Measurements from ENCODE around the gene ZNF385B. TPM values are rescaled to one million over a fixed set of nuclear protein-coding genes. Genes with fewer than 3 reads are reported as not detected.

ZNF385B gene
- total and polyA plus RNA-seq, 9 of the 15 experiments (the other 6 are each of a cell fraction or from before 2014, with no cell fraction given), result 0.50 TPM; not detected in 8

DNA sequence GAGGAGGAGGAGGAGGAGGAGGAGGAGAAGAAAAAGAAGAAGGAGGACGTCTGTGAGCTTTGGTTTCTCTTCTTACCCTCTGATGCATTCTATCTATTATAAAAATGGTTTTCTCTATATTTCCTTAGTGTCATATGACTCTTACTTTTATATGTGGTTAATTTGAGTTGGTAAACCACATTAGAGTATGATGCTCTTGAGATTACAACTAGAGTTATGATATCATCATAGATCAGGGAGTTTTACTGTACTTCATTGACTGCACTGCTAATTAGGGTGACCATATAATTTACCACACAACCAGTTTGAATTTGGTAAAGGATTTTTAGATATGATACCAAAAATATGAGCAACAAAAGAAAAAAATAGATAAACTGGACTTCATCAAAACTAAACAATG lies 166.4 kb downstream of the ZNF385B start (continued):
- TF ChIP-seq, protein P1, sequence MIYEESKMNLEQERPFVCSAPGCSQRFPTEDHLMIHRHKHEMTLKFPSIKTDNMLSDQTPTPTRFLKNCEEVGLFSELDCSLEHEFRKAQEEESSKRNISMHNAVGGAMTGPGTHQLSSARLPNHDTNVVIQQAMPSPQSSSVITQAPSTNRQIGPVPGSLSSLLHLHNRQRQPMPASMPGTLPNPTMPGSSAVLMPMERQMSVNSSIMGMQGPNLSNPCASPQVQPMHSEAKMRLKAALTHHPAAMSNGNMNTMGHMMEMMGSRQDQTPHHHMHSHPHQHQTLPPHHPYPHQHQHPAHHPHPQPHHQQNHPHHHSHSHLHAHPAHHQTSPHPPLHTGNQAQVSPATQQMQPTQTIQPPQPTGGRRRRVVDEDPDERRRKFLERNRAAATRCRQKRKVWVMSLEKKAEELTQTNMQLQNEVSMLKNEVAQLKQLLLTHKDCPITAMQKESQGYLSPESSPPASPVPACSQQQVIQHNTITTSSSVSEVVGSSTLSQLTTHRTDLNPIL (CRISPR knock-in tag; IDR thresholded peaks at IDR 0.05), result no peak
- TF ChIP-seq, protein P2, sequence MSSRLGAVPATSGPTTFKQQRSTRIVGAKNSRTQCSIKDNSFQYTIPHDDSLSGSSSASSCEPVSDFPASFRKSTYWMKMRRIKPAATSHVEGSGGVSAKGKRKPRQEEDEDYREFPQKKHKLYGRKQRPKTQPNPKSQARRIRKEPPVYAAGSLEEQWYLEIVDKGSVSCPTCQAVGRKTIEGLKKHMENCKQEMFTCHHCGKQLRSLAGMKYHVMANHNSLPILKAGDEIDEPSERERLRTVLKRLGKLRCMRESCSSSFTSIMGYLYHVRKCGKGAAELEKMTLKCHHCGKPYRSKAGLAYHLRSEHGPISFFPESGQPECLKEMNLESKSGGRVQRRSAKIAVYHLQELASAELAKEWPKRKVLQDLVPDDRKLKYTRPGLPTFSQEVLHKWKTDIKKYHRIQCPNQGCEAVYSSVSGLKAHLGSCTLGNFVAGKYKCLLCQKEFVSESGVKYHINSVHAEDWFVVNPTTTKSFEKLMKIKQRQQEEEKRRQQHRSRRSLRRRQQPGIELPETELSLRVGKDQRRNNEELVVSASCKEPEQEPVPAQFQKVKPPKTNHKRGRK (tag; IDR thresholded peaks at IDR 0.05), result no peak
- no peak for TF ChIP-seq ZC3H11A (IDR thresholded peaks at IDR 0.05; ENCODE audit: low read depth, low read length)
- no peak for TF ChIP-seq NELFE (IDR thresholded peaks at IDR 0.05; ENCODE audit: insufficient read depth, insufficient read length)
- TF ChIP-seq CBFB (CRISPR knock-in tag; IDR thresholded peaks at IDR 0.05), result no peak
- no peak for TF ChIP-seq NFE2L1 (tag; IDR thresholded peaks at IDR 0.05; ENCODE audit: borderline replicate concordance, low read depth)

DNA sequence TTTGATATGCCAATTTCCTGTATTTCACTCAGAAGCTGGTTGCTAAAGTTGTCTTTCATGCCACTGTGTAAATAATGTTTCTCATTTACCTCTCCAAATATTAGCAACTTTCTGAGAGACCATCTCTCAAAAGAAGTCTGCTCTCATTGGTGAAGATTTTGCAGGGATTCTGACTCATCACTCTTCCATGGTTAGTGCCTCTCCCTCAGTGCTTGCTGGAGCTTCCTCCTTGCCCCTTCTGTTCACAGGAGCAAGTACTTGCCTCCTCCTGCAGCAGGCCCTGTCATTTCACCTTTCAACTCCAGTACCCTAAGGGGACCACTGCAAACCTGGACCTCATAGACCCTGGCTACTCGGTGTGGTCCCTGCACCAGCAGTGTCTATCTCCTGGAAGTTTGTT lies 168.8 kb downstream of the ZNF385B start:
- H3K27me3 ChIP-seq (ENCODE audit: control insufficient read depth in 2 of 2, insufficient read depth in 2 of 2, low read length in 2 of 2), result no peaks in the 10 kb centered on the region
- H3K9me1 ChIP-seq (ENCODE audit: control insufficient read depth, insufficient read depth, low read length), result no peaks in the 10 kb centered on the region
- H3K4me1 ChIP-seq (replicated peaks in 1 of 2; ENCODE audit: control insufficient read depth in 2 of 2, insufficient read depth in 2 of 2, low read length in 2 of 2), result no peaks in the 10 kb centered on the region
- intact Hi-C loops (cut with micrococcal nuclease), result no loop called here
- DNase-seq (ENCODE audit: extremely low read depth in 1 of 4, low spot score in 3 of 4) (no peak), ATAC-seq (no peak), FAIRE-seq (no peak)
- in situ Hi-C loops (cut with MboI), result no loop called here
- no peaks in the 10 kb centered on the region for H3K9me3 ChIP-seq (replicated peaks; ENCODE audit: control insufficient read depth, insufficient read depth, low read depth, low read length)
- ChIA-PET POLR2A (no interaction called here), CTCF (ENCODE audit: low intra/inter-chr PET ratio) (no interaction called here)
- 5% methylated on average over 1 of the region's 1 CpG for WGBS (ENCODE audit: insufficient coverage, low coverage, missing lambda C conversion rate)
- no peak overlapping the region for H3K9ac ChIP-seq (ENCODE audit: insufficient read depth in 1 of 2, low read depth in 2 of 2, low read length in 2 of 2)
- no TSS peak for BruUV-seq (replicated peaks)
- no peak overlapping the region for H3K4me2 ChIP-seq (ENCODE audit: insufficient read depth, low read length)
- no peak overlapping the region for H3K27ac ChIP-seq (ENCODE audit: extremely low read depth, low read depth, low read length)
- H4K20me1 ChIP-seq (replicated peaks; ENCODE audit: control insufficient read depth, insufficient read depth, low read length), result no peaks in the 10 kb centered on the region
- no peaks in the 10 kb centered on the region for H3K79me2 ChIP-seq (ENCODE audit: control insufficient read depth, insufficient read depth, low read length)
- H2AFZ ChIP-seq (ENCODE audit: low read depth, low read length), result no peak overlapping the region
- no peaks in the 10 kb centered on the region for H3K36me3 ChIP-seq (ENCODE audit: control insufficient read depth, insufficient read depth, low read length)
- H3K4me3 ChIP-seq, result no peak overlapping the region
- TF ChIP-seq, protein P3, sequence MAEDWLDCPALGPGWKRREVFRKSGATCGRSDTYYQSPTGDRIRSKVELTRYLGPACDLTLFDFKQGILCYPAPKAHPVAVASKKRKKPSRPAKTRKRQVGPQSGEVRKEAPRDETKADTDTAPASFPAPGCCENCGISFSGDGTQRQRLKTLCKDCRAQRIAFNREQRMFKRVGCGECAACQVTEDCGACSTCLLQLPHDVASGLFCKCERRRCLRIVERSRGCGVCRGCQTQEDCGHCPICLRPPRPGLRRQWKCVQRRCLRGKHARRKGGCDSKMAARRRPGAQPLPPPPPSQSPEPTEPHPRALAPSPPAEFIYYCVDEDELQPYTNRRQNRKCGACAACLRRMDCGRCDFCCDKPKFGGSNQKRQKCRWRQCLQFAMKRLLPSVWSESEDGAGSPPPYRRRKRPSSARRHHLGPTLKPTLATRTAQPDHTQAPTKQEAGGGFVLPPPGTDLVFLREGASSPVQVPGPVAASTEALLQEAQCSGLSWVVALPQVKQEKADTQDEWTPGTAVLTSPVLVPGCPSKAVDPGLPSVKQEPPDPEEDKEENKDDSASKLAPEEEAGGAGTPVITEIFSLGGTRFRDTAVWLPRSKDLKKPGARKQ (CRISPR knock-in tag; IDR thresholded peaks at IDR 0.05), result no peak
- TF ChIP-seq PHF20 (IDR thresholded peaks at IDR 0.05; ENCODE audit: partially characterized antibody) (no peak), ZFPM2 (CRISPR knock-in tag; IDR thresholded peaks at IDR 0.05) (no peak), C11orf30 (IDR thresholded peaks at IDR 0.05; ENCODE audit: low read depth) (no peak), TCFL5 (CRISPR knock-in tag; conservative IDR thresholded peaks at IDR 0.05) (no peak)
- TF ChIP-seq, protein P4, sequence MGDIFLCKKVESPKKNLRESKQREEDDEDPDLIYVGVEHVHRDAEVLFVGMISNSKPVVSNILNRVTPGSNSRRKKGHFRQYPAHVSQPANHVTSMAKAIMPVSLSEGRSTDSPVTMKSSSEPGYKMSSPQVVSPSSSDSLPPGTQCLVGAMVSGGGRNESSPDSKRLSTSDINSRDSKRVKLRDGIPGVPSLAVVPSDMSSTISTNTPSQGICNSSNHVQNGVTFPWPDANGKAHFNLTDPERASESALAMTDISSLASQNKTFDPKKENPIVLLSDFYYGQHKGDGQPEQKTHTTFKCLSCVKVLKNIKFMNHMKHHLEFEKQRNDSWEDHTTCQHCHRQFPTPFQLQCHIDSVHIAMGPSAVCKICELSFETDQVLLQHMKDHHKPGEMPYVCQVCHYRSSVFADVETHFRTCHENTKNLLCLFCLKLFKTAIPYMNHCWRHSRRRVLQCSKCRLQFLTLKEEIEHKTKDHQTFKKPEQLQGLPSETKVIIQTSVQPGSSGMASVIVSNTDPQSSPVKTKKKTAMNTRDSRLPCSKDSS (IDR thresholded peaks at IDR 0.05; ENCODE audit: low read depth, partially characterized antibody), result no peak
- TF ChIP-seq, protein P5, sequence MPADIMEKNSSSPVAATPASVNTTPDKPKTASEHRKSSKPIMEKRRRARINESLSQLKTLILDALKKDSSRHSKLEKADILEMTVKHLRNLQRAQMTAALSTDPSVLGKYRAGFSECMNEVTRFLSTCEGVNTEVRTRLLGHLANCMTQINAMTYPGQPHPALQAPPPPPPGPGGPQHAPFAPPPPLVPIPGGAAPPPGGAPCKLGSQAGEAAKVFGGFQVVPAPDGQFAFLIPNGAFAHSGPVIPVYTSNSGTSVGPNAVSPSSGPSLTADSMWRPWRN (IDR thresholded peaks at IDR 0.05; ENCODE audit: low read depth), result no peak
